RCC 7860 (cell line): ENCODE measurements around the gene MEGF11.

Experiments
- DNase-seq: peaks from one replicate; pipeline ENCODE4 v3.0.0-alpha.2; 2015; ENCODE audit warnings: low spot score
- FAIRE-seq: peaks from 2 replicates; lab custom pipeline; 2012; peaks lifted over from hg19 to GRCh38; lab: Jason Lieb, UNC

Gene MEGF11

DNA sequence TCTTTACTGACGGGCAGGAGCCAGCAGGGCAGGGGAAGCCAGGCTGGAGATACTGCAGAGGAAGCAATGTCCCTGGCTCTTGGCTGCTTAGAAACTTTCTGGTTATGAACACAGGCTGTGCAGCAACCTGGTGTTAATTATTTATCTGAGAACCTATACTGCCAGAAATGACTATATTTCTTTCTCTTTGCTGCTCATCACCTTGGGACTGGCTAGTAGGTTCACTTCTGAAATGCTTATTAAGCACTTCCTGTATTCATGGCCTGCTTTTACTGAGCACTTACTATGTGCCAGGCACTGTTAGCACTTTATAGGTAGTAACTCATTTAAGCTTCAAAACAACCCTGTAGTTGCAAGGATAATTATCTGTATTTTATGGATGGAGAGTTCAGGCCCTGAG lies 326.7 kb downstream of the MEGF11 start:
- no peak for FAIRE-seq
- no peak for DNase-seq

DNA sequence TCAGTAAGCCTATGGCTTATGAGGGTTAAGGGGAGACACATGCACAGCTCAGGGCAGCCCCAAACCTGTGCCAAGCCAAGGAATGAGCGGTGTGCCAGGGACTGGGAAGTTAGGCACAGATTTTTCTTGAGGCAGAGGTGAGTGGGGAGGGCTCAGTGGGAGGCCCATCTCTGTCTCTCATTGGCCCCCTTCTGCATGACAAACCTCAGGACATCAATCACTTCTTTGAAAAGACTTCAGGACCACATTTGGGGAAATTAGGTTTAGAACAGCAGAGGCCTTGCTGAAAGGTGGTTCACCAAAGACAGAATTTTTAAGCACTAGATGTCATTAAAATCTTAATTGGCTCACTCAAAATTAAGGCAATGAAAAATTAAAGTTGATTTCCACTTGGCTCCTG lies 327.1 kb downstream of the MEGF11 start:
- DNase-seq (no peak), FAIRE-seq (no peak)

DNA sequence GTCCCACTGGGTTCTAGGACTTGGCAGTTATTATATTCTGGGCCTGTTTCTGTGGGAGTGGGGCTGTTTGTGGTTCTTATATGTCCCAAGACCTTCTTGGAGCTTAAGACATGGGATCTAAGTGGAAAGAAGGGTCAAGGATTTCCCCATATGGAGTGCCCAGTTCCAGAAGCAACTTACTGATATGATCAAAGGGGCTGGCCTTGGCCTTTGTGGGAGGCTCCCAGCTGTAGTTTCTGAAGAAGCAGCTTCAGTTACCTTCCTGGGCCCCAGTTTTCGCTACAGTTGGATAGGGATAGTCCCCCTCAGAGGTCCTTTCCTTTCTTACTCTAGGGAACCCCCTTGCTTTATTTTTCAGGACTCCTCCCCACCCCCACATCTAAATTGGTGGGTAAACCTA lies 328.2 kb downstream of the MEGF11 start:
- FAIRE-seq, result no peak
- no peak for DNase-seq

DNA sequence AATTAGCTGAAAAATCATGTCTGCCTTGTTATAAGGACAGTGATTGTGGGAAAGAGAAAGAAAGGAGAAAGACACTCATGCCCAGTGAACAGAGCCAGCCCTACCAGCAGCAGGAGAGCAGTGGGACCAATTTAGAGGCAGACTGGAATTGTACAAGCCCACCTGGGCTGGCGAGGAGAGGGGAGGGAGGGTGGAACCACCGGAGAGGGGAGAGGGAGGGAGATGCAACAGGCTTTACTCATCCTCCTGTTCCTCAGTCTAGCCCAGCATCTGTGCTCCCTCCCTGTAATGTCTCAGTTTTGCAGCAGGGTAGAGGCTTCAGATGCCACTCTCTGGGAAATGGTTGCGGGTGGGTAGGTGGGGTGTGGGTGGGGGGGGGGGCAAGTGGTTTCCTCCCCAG lies 329.5 kb downstream of the MEGF11 start:
- no peak for FAIRE-seq
- DNase-seq, result no peak

DNA sequence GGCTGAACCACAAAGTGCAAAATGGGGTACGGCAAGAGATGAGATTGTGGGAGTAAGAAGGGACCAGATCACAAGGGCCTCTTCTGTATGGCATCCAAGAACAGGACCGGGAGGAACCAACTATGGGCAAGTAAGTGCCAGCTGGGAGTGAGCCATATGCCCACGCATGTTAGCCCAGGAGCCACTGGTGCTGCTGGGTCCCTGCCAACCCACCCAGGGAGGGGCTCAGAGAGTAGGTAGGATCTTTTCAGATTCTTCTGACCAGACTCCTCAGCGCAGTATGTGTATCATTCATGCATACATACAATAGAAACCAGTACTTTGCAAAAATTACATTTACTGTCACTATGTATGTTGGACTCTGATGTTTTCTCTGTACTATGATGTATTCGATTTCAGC lies 330.3 kb downstream of the MEGF11 start:
- FAIRE-seq, result no peak
- no peak for DNase-seq

DNA sequence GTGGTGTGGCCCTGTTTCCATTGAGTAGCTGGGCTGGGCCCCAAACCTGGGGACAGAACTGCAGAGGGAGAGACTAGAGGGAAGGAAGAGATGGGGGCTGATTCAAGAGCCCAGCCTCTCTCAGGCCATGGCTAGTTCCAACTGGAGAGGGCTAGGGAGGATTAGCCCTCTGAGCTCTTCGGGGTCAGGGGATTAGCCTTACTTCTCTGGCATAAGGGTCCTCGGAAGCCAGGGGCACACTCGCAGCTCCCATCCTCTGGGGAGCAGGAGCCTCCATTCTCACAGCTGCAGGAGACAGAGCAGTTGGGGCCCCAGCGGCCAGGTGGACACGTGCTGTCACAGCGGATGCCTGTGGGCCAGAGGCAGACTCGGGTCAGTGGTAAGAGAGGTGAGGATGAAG lies 330.9 kb downstream of the MEGF11 start:
- no peak for DNase-seq
- FAIRE-seq, result no peak

DNA sequence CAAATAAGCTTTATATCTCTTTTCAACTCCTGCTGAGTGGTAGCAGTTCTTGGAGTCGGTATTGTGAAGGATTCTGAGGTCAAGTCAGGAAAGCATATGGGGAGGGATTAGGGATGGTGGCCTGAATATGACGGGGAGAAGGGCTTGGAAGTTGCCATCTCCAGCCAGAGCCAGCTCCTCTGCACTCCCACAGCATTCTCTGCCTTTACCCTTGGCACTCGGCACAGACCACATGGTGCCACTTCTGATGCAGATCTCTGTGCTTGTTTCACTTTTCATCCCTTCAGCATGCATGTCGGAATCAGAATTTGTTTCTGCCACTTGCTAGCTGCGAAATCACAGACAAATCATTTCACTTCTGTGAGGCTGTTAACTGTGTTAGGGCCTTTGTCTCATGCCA lies 331.8 kb downstream of the MEGF11 start:
- no peak for FAIRE-seq
- DNase-seq, result no peak

DNA sequence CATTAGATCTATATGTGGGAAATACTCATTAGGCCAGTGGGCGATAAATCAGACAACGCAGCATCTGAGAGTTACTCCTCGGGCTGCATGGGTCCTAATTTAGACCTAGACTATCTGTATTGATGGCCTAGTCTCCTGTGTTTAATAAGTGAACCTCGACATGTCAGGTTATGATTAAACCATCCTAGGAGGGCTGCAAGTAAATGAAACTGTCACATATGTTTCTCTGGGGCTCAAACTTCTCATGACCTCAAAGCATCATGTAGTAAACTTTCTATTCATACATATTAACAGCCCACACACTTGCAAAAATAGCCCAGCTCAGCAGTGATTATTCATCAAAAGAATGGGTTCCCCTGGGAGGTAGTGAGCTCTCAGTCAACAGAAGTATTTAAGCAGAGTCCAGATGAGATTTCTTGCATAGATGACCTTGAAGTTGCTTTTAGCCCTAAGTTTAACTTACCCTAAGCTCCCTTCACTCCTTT lies 332.7 kb downstream of the MEGF11 start:
- no peak for FAIRE-seq
- no peak for DNase-seq

DNA sequence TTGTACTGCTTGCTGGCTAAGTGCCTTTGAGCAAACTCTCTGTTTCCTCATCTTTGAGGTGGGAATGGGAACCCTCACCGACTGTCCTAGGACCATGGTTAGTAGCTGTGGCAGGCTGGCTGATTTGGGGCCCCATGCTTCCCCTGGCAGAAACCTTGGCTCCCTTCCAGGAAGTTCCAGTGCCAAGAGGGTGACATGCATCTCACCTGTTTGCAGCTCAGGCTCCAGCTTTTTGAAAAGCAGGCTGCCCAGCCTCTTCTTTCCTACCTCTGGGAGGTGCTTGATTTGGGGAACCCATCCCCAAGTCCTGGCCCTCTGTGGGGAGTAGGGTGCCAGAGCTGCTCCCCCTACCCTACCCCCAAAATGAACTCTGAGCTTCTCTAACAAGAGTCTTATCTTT lies 333.4 kb downstream of the MEGF11 start:
- no peak for DNase-seq
- no peak for FAIRE-seq

DNA sequence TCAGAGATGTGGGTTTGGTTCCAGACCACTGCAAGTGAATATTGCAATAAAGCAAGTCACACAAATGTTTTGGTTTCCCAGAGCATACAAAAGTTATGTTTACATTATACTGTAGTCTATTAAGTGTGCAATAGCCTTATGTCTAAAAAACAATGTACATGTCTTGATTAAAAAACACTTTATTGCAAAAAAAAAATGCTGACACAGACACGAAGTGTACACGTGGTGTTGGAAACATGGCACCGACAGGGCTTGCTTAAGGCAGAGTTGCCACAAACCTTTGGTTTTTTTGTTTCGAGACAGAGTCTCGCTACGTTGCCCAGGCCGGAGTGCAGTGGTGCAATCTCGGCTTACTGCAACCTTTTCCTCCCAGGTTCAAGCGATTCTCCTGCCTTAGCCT lies 334.2 kb downstream of the MEGF11 start:
- FAIRE-seq (no peak), DNase-seq (no peak)

DNA sequence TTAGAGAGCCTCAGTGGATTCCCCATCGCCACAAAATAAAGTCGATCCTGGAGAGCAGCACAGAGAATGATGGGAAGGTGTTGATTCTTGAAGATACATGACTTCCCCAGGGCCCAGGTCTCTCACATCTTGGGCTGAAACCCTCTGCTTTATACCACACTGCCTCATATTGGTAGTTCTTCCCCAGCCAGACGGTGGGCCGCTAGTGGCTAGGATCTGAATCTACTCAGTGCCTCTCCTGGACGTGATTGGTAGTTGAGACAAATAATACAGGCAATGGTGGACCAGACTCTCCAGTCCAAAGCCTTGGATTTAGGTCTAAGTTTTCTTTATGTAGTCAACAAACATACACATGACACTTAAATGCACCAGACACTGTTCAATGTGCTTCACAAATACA lies 334.6 kb downstream of the MEGF11 start:
- DNase-seq (no peak), FAIRE-seq (no peak)

DNA sequence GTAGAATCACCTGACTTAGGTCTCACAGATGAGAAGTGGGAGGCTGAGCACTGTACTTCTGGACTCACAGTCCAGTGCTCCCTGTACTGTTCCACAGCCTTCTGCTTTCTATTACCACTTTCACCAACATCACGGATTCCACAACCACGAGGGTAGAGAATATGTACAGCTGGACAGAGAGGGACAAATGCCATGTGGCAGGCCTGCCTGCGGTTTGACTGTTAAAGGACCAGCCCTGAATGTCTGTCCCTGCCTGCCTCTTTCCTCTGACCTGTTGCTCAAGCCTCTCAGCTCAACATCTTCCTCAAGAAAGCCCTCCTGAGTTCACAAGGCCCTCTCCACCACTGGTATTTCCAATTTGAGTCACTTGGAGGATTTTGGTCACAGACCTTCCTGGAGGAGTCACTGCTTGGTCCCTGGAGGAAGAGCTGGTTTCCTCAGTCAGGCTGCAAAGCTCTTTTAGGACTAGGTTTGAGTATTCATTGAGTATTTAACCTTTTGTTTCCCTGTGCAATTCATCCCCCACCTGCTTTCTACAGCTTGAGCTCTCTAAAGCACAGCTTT lies 335.1 kb downstream of the MEGF11 start:
- FAIRE-seq (no peak), DNase-seq (no peak)

DNA sequence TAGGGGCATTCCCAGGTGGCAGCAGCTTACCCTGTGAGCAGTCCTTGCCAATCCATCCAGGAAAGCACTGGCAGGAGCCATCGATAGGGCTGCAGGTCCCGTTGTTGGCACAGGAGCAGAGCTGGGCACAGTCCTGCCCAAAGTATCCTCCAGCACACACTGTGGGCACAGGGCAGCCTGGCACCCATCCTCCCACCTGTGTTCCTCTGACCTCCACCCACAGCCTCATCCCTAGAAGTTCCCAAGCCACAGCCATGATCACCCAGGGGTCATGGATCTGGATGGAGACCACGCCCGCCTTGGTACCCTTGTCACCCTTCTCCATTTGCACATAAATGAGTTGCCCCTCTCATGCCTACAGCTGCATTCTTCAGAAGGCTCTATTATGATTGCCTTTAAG lies 335.6 kb downstream of the MEGF11 start:
- DNase-seq (no peak), FAIRE-seq (no peak)

DNA sequence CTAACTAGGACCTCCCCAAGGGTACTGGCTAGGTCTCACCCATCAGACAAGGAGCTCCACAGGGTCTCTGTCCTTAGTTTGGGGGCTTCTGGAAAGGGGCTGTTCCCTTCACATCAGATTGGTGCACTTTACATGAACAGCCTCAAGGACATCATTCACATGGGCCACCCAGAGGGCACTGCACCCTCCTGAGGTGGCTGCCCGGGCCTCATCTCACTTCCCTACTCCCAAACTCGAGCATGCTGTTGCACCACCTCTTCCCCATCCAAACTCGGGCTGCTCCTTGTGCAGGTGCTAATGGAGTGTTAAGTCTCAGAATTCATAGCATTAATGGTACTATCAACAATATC lies 336.2 kb downstream of the MEGF11 start:
- DNase-seq, result no peak
- FAIRE-seq, result no peak

DNA sequence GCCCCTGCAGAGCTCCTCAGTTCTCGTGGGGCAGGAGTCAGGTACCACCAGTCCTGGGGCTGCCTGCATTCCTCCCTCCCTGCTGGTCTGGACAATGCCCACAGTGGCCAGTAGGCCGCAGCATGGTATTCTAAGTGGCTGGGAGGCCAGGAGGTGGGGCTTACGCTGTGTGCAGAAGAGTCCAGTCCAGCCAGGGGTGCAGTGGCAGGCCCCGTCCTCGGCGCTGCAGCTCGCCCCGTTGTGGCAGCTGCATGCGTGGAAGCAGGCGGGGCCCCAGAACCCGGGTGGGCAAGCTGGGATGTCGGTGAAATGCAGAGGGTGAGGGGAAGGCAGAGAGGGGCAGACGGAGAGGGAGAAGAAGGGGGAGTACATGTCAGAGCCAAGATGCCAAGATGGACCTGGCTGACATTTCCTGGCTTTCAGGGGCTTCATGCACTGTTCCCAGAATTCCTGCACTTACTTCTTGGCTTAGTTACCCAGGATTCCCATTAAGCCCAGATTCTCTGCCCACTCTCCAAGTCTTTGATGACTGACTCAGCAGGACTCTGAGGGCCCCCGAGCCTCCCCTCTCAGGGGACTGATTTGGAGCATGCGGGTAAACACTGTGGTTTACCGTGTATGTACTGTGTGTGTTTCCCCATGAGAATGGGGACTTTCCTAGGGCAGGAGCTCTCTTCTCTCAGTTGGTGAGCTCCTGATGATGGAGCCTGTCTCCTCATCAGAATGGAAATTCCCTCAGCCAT lies 336.7 kb downstream of the MEGF11 start:
- DNase-seq, result no peak
- no peak for FAIRE-seq

DNA sequence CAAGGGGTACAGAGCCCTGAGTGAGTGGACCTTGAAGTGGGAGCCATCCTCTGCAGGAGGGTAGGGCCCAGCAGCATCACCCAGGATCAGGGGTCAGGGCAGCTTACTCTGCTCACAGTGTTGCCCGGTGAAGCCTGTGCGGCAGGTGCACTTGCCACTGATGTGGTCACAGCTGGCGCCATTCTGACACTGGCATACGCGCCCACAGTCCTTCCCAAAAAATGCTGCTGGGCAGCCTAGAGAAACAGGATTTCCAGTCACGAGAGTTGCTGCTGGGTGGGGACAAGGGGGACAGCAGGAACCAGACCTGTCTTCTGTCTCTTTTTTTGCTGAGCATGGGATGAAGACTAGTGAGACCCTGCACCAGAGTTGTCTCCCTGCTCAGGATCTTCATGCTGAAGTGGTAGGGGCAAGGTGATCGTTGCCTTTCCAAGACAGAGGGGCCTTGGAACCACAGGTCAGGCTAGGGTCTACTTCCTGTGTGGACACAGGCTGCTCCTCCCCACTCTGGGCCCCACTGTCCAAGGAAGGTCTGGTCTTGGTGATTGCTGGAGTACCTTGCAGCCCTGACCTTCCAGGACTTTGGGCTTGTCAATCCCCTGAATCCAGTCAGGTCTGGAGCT lies 337.4 kb downstream of the MEGF11 start:
- FAIRE-seq (no peak), DNase-seq (no peak)

DNA sequence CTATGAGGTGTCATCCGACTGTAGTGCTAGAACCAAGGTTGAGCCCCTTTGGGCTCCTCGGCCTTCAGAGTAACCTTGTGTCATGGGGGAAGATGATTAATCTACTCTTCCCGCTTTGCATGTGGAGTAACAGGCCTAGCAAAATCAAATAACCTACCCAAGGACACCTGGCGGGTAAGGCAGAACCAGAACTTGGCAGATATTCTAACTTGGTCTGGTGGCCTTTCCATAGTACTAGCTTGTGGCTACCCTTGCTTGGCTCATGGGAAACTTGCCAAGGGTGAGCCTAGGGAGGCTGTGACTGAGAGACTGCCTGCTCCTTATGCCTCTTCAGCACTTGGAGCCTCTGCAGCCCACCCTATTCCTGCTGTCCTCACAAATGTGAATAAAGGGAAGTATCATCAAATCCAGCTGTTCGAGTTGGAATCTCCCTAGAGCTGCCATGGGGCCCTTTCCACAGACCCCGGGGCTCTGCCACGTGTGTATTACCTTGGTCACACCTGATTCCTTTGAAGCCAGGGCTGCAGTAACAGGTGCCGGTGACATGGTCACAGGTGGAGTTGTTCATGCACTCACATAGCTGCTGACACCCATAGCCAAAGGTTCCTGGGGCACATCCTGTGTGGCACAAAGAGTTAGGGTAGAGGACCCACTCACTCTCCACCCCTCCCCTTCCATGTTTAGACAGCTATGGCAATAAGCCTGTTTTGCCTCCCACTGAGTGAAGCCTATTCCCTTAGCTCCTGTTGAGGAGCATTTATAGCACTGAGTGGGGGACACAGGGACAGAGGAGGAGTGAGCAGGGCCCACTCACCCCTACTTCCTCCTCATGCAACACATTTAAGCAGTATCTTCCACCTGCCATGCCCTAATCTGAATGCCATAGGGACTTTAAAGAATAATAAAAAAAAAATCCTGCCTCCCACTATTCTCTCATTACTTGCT lies 338.3 kb downstream of the MEGF11 start:
- DNase-seq, result no peak
- no peak for FAIRE-seq

DNA sequence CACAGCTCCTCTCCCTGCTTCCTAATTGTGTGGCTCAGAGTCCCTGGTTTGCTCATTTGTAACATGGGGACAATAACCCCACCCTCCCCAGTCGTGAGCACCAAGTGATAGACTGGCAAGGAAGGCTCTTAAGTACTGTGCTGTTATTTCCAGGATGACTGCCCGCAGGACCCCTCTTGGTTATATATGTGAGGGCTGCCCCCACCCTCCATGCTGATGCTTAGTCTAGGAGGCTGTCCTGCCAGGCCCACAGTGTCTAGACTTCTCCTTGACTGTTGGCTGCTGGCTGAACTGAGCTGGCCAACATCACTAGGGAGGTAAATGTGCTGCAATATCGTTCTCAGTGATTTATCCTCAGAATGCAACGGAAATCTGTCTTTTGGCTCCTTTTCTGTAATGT lies 339.2 kb downstream of the MEGF11 start:
- no peak for FAIRE-seq
- DNase-seq, result no peak

DNA sequence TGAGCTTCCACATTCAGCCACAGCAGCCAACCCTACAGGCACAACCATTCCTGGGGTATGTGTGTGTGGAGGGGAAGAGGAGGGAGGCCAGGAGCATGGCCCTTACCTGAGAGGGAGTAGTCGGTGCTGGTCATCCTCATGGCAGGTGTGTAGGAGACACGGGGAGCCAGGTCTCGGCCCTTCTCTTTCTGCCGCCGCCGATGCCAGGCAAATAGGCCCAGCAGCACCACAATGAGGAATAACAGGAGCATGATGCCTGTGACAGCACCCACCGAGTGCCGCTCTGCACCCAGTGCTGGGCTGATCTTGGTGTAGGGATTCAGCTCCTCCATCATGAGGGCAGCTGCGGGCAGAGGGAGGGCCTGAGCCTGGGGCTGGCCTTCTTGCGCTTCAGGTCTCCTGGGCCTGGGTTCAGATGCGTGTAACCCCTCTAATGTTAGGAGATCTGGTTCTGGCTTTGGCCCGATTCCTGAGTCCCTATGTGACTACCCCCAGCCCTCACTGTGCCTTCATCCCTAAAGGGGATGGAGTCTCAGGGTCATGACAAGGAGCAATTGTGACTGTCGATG lies 339.8 kb downstream of the MEGF11 start:
- FAIRE-seq (no peak), DNase-seq (no peak)

DNA sequence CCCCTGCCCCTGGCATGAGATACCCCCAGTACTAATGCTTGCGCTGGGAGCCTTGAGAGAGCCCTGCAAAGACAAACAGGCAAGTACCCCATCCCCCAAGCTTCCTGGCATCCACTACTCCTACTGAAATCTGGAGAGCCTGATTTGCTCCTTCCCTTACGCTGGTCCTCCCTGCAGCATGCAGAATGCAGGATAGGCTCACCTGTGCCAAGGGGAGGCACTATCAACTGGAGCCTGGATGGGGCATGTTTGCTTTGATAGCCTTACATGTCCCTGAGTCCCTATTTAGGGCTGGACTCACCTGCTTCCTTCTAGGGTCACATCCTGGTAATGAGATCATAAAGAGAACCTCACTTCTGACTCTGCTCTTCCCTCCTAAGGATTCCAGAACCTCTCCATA lies 341.3 kb downstream of the MEGF11 start:
- no peak for FAIRE-seq
- no peak for DNase-seq

DNA sequence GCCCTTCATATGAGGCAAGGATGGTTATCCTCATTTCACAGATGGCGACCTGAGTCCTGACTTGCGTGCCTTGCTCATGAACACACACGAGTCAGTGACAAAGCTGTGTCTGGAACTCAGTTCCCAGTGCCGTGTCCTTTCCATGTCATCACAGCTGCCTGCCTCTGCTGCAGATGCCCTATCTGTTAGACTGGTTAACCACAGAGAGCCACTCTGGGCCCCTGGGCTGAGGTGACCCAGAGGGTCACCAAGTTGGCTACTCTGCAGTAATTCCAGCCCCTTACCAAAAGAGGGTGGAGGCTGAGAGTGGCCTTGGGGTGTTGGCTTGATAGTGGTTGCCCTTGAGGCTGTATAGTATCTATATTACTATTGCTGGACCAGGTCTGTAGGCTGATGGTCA lies 343.2 kb downstream of the MEGF11 start:
- DNase-seq (no peak), FAIRE-seq (no peak)
